Cardiac fibroblast (primary cell): ENCODE results near the gene TMEM126A.
A peak's percentile ranks its signal among the peaks of the same experiment; 100 is the strongest.

Source experiments
- DNase-seq, 2 donors: peaks; one replicate each; pipeline versions ENCODE4 v3.0.0 to v3.0.0-alpha.2; 2010; ENCODE audit warnings: low read depth in 2 of 2
- H3K4me3 ChIP-seq, 2 donors: replicated peaks in 1 of 2; 1 replicate in 1 of 2; 2 replicates in 1 of 2; pipeline ENCODE4 v1.5.1; 2011; ENCODE audit warnings: low read depth in 2 of 2, low read length in 2 of 2, mild to moderate bottlenecking in 2 of 2, moderate library complexity in 1 of 2
- TF ChIP-seq, protein P1 (sequence below): IDR thresholded peaks from one replicate; pipeline ENCODE4 v1.5.1; 2011; ENCODE audit warnings: low read depth, mild to moderate bottlenecking, low read length, inconsistent platforms

TMEM126A gene

DNA sequence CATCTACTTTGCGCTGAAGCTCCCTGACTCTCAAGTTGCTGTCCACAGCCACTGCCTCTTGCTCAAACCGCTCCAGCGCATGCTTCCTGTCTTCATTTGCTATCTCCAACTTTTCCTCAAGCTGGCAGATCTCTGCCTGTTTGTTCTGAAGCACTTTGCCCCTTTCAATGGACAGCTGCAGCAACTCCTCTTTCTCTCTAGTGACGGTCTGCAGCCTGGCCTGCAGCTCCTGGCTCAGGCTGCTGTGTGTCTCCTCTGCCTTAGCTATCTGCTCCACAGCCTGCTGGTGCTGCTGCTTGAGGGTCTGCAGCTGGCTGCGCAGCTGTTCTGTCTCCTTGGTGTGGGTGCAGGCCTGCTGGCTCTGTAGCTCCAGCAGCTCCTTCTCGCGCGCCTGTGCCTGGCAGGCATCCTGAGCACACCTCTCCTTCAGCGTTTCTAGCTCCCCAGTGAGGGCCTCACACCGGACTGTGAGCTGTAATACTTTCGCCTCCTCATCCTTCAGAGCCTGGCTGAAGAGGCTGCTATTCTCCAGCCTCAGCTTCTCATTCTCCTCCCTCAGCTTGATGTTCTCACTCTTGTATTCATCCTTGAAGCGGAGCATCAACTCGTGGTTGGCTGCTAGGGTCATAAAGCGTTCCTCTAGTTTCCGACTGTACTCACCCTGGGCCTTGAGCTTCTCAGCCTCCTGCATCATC is 37.5 kb downstream of the TMEM126A start:
- DNase-seq, result peak; percentile 37 to 65
- H3K4me3 ChIP-seq, result peak overlapping the region; percentile 48 to 63
- TF ChIP-seq, protein P1, sequence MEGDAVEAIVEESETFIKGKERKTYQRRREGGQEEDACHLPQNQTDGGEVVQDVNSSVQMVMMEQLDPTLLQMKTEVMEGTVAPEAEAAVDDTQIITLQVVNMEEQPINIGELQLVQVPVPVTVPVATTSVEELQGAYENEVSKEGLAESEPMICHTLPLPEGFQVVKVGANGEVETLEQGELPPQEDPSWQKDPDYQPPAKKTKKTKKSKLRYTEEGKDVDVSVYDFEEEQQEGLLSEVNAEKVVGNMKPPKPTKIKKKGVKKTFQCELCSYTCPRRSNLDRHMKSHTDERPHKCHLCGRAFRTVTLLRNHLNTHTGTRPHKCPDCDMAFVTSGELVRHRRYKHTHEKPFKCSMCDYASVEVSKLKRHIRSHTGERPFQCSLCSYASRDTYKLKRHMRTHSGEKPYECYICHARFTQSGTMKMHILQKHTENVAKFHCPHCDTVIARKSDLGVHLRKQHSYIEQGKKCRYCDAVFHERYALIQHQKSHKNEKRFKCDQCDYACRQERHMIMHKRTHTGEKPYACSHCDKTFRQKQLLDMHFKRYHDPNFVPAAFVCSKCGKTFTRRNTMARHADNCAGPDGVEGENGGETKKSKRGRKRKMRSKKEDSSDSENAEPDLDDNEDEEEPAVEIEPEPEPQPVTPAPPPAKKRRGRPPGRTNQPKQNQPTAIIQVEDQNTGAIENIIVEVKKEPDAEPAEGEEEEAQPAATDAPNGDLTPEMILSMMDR, result no peak

DNA sequence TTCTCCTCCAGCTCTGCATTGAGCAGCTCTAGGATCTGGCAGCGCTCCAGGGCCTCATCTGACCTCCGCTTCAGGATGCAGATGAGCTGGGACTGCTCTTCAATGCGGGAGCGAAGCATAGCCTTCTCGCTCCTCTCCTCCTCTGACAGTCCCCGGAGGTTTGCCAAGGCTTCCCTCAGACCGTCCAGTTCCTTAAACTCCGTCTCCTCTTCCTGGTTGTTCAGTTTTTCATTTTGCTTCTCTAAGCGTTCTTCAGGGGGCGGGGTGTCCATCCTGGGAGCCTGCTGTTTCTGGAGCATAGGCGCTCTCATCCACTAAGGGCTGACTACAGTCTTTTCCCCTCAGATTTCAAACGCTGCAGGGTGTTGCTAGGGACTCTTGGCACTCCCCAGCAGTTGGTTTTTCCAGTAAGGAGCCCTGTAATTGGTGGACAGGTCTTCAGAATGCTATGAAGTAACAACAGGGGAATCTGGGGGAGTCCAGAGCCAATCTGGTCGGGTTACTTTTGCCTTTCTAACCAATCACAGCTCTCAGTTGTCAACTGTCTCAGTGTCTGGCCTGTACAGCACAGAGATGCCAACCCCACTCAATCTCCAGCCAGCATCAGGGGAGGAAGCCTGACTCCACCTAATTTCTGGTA is 38.2 kb downstream of the TMEM126A start, which contains the start of gene CCDC89:
CCDC89 (minus strand) TSS at position 376 of the 640 bp plus-strand sequence; CDS start at position 311, 65 bp downstream.
- peak within 1 kb of the TSS; percentile 48 to 63 for H3K4me3 ChIP-seq
- peak; percentile 97 to 99 for DNase-seq
- TF ChIP-seq, protein P1, result no peak

DNA sequence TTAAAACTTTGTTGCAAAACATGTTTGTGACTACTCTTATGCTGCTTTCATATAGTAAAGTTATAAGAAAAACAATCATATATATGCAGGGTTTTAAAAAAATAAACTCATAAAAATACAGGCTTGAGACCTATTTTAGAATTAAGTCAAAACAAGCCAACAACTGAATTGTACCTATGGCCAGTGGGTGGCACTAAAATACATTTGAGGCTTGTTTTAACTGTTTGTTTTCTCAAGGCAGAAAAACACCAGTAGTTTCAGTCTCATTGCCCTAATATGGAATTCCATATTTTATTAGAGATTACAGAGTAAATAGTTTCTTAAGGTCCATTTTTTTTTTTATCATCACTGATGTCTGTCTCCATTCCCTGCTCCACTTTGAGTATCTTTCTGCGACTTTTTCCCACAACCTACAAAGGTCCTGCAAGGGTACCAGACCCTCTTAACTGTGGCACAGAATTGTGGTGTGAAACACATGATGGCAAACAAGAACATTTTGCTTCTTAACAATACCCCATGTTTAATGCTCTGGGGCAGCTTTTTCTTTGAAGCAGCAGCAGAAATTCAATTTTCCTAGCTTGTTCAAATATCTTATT is 46.7 kb downstream of the TMEM126A start:
- no peak overlapping the region for H3K4me3 ChIP-seq
- DNase-seq, result peak; percentile 70 to 78
- TF ChIP-seq, protein P1, result peak; percentile 56

GRCh38 chr11:85695546-85695945 is 47.8 kb downstream of the TMEM126A start:
- peak in 1 of 2 donors; percentile 33 for DNase-seq
- TF ChIP-seq, protein P1, result no peak
- no peak overlapping the region for H3K4me3 ChIP-seq

DNA sequence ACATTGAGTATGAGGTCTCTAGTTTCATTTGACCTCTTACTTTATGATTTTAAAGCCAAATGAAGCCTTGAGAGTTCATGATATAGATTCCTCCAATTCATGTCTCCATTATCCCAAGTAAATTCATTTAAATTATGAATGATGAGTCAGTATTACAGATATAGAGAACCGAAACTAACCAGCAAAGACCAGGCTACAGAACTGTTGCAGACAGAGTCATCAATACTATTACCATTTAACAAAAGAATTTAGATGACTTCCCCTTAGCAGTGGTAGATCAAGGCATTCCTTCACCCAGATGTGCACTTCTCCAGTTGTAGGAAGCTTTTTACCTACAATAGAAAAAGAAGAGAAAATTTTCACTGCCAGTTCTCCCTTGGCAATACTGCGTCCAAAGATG is 50.0 kb downstream of the TMEM126A start:
- H3K4me3 ChIP-seq, result no peak overlapping the region
- TF ChIP-seq, protein P1, result no peak
- DNase-seq, result no peak

GRCh38 chr11:85698195-85698594 is 50.4 kb downstream of the TMEM126A start:
- TF ChIP-seq, protein P1, result no peak
- DNase-seq, result no peak
- H3K4me3 ChIP-seq, result no peak overlapping the region
